Memory B cell (primary cell): Measurements from ENCODE around the gene ADK.

Source experiments
- ATAC-seq: fragments of 150-1000 bp; cut with Tn5 transposase; 2 replicates; pipeline ENCODE4 v1.10.0; 2021; ENCODE audit warnings: low read depth, mild to moderate bottlenecking, moderate library complexity
- DNase-seq, 2 donors: peaks; one replicate each; pipeline ENCODE4 v3.0.0; 2022; ENCODE audit warnings: low spot score in 2 of 2
- H3K27ac Mint-ChIP-seq: one replicate; pipeline ENCODE4 v1.8.0; 2022; ENCODE audit warnings: mild to moderate bottlenecking, moderate library complexity, mixed read lengths
- H3K27me3 Mint-ChIP-seq: one replicate; pipeline ENCODE4 v1.8.0; 2022; ENCODE audit warnings: mixed read lengths
- H3K36me3 Mint-ChIP-seq: one replicate; pipeline ENCODE4 v1.8.0; 2022; ENCODE audit warnings: mild to moderate bottlenecking, mixed read lengths
- H3K4me1 Mint-ChIP-seq: one replicate; pipeline ENCODE4 v1.8.0; 2022; ENCODE audit warnings: mixed read lengths
- H3K4me3 Mint-ChIP-seq: one replicate; pipeline ENCODE4 v1.8.0; 2022; ENCODE audit warnings: mild to moderate bottlenecking, moderate library complexity, mixed read lengths
- H3K9me3 Mint-ChIP-seq: one replicate; pipeline ENCODE4 v1.8.0; 2022; ENCODE audit warnings: mixed read lengths

ADK gene

DNA sequence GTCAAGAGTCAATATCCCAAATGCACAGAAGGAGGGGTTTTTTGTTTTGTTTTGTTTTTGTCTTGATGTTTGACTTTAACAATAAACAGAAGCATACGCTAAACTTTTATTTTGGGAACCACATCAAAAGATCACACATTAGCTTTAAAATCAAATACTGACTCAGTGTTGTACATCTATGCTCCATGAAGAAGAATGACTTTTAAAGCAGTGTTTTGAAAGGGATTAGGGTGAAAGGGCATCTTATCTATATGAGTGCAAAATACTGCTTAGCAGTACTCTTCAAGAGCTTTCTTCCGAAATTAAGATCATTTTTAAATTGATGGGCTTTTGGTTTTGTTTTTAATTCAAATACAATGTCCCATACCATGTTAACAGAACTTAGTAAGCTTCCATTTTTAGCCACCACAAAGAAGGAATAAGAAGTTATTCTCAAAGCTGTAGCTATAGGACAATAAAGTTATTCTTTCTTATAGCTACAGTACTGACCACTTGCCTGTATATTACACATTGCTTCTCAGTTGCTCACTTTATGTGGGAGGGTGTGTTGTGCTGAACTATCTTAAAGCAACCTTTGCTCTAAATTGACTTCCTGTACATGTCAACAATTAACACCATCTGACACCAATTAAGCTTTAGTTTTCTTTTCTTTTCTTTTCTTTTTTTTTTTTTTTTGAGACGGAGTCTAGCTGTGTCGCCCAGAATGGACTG, 531.1 kb downstream of the ADK start:
- DNase-seq (no peak), ATAC-seq (no peak)
- no peaks in the 10 kb centered on the region for H3K9me3 Mint-ChIP-seq
- H3K27me3 Mint-ChIP-seq, result no peaks in the 10 kb centered on the region
- H3K4me1 Mint-ChIP-seq, result peaks cover 16% of the 10 kb centered on the region
- peak overlapping the region; percentile 53 for H3K27ac Mint-ChIP-seq
- peaks cover 21% of the 10 kb centered on the region for H3K36me3 Mint-ChIP-seq
- no peak overlapping the region for H3K4me3 Mint-ChIP-seq

DNA sequence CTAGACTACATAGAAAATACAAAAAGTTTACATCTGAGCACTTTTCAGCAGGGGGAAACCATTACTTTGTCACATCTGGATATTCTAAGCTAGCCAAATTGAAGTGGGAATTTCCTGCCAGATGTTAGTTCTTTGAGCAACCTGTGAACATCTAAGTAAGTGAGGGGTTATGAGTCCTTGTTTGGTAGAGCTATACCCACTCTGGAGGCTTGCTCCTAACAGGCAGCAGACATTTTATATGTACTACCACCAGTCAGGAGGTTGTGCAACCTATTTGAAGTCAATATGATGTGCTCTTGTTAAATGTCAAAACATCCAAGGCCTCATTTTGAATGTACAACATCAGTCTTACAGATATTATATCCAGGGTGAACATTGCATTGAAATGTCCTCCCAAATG, 532.0 kb downstream of the ADK start:
- no peak for ATAC-seq
- peak overlapping the region; percentile 57 for H3K27ac Mint-ChIP-seq
- H3K36me3 Mint-ChIP-seq, result peaks cover 22% of the 10 kb centered on the region
- no peaks in the 10 kb centered on the region for H3K27me3 Mint-ChIP-seq
- DNase-seq, result no peak
- no peaks in the 10 kb centered on the region for H3K9me3 Mint-ChIP-seq
- H3K4me3 Mint-ChIP-seq, result no peak overlapping the region
- H3K4me1 Mint-ChIP-seq, result peaks cover 12% of the 10 kb centered on the region

DNA sequence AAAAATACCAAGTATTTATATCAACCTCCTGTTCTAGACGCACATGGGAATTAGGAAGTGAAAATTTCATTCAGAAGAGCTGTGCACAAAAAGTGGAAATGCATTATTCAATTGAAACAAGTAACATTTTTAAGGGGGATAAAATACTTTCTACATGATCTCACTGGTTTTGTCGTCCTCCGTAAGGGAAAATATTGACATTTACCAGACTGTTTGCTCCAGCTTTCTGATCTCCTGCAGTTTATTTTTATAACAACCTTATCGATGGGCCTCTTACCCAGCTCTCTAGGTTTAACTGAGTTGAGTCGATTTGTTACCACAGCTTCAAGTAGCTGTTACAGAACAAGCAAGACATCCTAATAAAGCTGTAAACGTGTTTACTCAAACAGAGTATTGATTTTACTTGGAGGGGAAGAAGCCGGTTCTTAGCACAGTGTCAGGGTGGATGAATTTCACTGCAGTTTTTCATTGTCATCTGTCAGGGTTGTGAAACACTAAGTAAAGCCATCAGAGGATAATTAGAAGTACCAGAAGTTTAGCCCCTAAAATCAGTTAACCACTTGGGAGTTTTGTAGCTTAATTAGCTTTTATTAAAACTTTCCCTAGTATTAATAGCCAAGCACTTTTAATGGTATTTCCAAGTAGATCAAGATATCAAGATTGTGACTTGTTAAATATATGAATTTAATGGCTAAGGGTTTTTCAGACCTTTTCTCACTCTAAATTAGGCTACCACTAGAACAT, 532.8 kb downstream of the ADK start:
- peak overlapping the region; percentile 57 for H3K27ac Mint-ChIP-seq
- DNase-seq (no peak), ATAC-seq (peak; percentile 29)
- H3K36me3 Mint-ChIP-seq, result peaks cover 24% of the 10 kb centered on the region
- no peak overlapping the region for H3K4me3 Mint-ChIP-seq
- no peaks in the 10 kb centered on the region for H3K27me3 Mint-ChIP-seq
- peaks cover 12% of the 10 kb centered on the region for H3K4me1 Mint-ChIP-seq
- no peaks in the 10 kb centered on the region for H3K9me3 Mint-ChIP-seq

DNA sequence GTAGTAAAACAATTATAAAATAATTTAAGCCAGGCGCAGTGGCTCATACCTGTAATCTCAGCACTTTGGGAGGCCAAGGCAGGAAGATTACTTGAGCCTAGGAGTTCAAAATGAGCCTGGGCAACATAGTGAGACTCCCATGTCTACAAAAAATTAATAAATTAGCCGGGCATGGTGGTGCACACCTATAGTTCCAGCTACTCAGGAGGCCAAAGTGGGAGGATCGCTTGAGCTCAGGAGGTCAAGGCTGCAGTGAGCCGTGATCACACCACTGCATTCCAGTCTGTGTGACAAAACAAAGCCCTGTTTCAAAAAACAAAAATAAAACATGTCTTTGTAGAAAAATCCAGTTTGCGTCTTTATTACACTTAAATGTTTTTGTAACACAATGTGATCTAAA, 533.4 kb downstream of the ADK start:
- Mint-ChIP-seq H3K27me3 (no peaks in the 10 kb centered on the region), H3K9me3 (no peaks in the 10 kb centered on the region), H3K36me3 (peaks cover 24% of the 10 kb centered on the region), H3K27ac (no peak overlapping the region), H3K4me1 (peaks cover 12% of the 10 kb centered on the region), H3K4me3 (no peak overlapping the region)
- DNase-seq (no peak), ATAC-seq (no peak)

DNA sequence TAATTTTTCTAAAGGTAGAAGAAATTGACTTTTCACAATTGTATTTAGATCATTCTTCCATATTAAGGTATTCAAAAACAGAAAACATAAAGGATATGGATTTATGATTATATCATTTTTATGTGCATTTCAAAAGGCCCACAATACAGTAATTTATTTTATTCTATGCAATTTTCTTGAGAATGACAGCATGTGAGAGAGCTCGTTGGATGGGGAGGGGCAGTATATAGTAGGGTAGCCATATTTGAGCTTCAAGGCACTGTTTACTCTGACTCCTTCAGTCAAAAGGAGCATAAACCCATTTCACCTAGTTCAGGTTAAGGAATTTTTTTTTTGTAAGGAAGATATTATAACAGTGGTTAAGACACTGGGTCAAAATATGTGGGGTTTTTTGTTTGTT, 534.5 kb downstream of the ADK start:
- Mint-ChIP-seq H3K9me3 (no peaks in the 10 kb centered on the region), H3K27ac (no peak overlapping the region), H3K36me3 (peaks cover 25% of the 10 kb centered on the region), H3K4me3 (no peak overlapping the region), H3K27me3 (no peaks in the 10 kb centered on the region), H3K4me1 (peaks cover 12% of the 10 kb centered on the region)
- no peak for ATAC-seq
- DNase-seq, result no peak

DNA sequence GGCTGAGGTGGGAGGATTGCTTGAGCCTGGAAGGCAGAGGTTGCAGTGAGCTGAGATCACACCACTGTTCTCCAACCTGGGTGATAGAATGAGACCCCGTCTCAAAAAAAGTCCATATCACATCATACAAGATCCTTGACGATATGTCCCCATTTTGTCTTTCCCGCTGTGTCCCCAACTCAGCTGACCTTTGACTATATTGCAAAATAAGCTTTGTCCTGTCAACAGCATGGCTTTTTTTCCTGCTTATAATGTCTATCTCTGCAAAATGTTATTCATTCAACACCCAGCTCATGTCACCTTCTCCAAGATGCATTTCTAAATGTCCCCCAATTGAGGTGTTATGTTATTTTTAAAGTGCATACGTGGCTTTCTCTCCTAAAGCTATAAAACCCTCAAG, 539.4 kb downstream of the ADK start:
- H3K27ac Mint-ChIP-seq, result no peak overlapping the region
- no peak overlapping the region for H3K4me3 Mint-ChIP-seq
- peaks cover 22% of the 10 kb centered on the region for H3K36me3 Mint-ChIP-seq

DNA sequence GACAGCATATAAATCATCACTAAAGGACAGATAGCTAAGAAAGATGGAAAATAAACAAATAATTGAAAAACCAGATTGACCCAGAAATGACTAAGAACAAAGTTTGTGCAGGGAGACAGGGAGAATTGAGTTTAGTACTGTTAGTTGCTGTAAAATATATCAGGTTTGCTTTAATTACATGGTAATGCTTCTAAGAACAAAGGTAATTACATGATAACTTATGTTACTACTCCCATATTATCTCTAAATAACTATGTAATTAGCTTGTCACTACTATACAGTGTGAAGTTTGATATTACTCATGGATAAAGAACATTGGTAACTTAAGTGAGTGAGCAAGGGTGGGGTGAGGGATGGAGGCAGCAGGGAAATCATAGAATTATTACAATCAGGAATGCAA, 540.1 kb downstream of the ADK start:
- no peaks in the 10 kb centered on the region for H3K4me1 Mint-ChIP-seq
- no peak for ATAC-seq

More for the DNA sequence above, 539.4 kb downstream of the ADK start:
- Mint-ChIP-seq H3K4me1 (no peaks in the 10 kb centered on the region), H3K27me3 (no peaks in the 10 kb centered on the region), H3K9me3 (no peaks in the 10 kb centered on the region)
- DNase-seq (no peak), ATAC-seq (no peak)

DNA sequence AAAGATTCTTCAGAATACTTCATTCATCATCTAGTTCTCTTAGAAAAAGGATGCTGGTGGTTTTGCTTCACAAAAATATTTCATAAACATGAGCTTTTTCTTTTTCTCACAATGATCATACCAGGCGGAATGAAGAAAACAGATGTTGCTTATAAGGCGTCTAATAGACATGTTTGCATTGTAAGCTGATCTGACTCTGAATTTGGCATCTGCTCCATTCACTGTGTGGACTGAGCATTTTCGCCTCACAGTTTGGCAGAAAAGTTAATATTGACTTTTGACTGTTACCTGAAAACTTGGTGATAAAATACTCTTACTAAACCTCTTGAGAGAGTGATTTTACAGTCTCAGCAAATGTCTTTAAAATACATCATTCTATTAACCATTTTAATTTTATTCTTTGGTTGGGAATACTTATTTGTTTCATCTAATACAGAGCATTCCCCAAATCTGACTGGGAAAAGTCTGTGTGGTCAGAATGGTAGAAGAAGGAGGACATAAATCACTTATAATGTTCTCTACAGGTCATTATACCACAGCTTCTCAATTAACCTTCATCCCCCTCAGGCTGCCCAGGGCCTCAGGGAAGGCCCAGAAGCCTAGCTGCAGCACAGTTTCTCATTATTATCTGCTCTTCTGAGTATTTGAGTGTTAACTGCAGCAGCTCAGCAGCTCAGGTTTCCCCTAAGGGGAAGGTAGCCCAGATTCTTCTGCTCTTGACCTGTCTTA, 553.8 kb downstream of the ADK start:
- DNase-seq (no peak), ATAC-seq (no peak)
- Mint-ChIP-seq H3K36me3 (peaks cover 31% of the 10 kb centered on the region), H3K27me3 (no peaks in the 10 kb centered on the region), H3K27ac (no peak overlapping the region), H3K9me3 (no peaks in the 10 kb centered on the region), H3K4me1 (peaks cover 3% of the 10 kb centered on the region), H3K4me3 (no peak overlapping the region)

More for the DNA sequence above, 540.1 kb downstream of the ADK start:
- no peak overlapping the region for H3K27ac Mint-ChIP-seq
- H3K36me3 Mint-ChIP-seq, result peaks cover 17% of the 10 kb centered on the region
- no peaks in the 10 kb centered on the region for H3K27me3 Mint-ChIP-seq
- no peak for DNase-seq
- H3K9me3 Mint-ChIP-seq, result no peaks in the 10 kb centered on the region
- H3K4me3 Mint-ChIP-seq, result no peak overlapping the region

DNA sequence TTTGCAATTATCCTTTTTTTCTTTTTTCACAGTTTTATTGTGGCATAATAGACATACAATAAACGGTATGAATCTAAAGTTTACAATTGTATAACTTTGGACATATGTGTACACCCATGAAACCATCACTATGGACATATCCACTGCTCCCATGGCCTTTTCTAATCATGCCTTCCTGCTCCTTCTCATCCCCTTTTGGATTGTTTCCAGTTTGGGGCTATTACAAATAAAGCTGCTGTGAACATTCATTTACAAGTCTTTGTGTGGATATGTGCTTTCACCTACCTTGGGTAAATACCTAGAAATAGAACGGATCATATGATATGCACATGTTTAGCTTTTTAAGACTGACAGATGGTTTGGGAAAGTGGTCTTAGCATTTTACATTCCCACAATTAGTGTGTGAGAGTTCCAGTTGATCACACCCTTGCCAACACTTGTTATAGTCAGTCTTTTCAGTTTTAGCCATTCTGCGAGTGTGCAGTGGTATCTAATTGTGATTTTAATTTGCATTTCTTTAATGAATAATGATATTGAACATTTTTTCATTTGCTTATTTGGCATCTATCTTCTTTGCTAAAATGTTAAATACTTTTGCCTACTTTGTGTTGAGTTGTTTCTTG, 554.4 kb downstream of the ADK start:
- ATAC-seq (no peak), DNase-seq (no peak)
- H3K27me3 Mint-ChIP-seq, result no peaks in the 10 kb centered on the region
- H3K36me3 Mint-ChIP-seq, result peaks cover 31% of the 10 kb centered on the region
- peaks cover 3% of the 10 kb centered on the region for H3K4me1 Mint-ChIP-seq
- H3K27ac Mint-ChIP-seq, result no peak overlapping the region
- no peaks in the 10 kb centered on the region for H3K9me3 Mint-ChIP-seq
- H3K4me3 Mint-ChIP-seq, result no peak overlapping the region

DNA sequence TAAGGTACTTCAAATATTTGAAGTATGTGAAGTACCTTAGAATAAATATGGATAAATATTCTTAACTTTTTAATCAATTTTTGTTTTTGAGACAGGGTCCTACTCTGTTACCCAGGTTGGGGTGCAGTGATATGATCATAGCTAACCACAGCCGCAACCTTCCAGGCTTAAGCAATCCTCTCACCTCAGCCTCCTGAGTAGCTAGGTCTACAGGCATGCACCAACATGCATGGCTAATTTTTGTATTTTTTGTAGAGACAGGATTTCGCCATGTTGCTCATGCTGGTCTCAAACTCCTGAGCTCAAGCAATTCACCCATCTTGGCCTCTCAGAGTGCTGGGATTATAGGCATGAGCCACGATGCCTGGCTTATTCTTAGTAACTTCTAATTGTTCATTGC, 555.9 kb downstream of the ADK start:
- Mint-ChIP-seq H3K36me3 (peaks cover 32% of the 10 kb centered on the region), H3K9me3 (no peaks in the 10 kb centered on the region), H3K4me1 (no peaks in the 10 kb centered on the region), H3K27me3 (no peaks in the 10 kb centered on the region), H3K4me3 (no peak overlapping the region), H3K27ac (no peak overlapping the region)
- DNase-seq, result no peak
- no peak for ATAC-seq

DNA sequence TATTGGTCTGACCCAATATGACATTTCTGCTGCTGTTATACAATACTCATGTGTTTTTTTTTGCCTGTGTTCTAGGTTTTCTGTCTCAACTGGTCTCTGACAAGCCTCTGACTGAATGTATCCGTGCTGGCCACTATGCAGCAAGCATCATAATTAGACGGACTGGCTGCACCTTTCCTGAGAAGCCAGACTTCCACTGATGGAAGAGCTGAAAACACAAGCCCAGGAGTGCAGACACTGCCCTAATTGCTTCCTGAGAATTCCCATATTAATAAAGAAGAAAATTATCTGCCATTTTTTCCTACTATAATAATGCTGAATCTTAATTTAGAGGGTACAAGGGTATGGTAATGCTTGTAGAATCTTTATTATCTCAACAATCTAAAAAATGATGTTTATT, 557.2 kb downstream of the ADK start:
- H3K27me3 Mint-ChIP-seq, result no peaks in the 10 kb centered on the region
- no peak overlapping the region for H3K27ac Mint-ChIP-seq

DNA sequence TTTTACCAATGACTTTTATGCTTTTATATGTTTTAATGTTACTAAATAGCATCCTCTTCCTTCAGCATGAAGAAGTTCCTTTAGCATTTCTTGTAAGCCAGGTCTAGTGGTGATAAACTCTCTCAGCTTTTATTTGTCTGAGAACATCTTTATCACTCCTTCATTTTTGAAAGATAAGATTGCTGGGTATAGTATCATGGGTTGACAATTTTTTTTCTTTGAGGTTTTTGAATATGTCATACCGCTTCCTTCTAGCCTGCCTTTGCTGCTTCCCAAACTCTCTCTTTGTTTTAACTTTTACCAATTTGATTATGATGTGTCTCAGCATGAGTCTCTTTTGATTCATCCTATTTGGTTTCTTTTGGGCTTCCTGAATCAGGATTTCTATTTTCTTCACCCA, 567.2 kb downstream of the ADK start:
- H3K27ac Mint-ChIP-seq, result no peak overlapping the region
- no peaks in the 10 kb centered on the region for H3K4me1 Mint-ChIP-seq
- no peak overlapping the region for H3K4me3 Mint-ChIP-seq
- H3K27me3 Mint-ChIP-seq, result no peaks in the 10 kb centered on the region
- DNase-seq, result no peak
- peaks cover 25% of the 10 kb centered on the region for H3K9me3 Mint-ChIP-seq
- no peak for ATAC-seq
- peaks cover 39% of the 10 kb centered on the region for H3K36me3 Mint-ChIP-seq

More for the DNA sequence above, 557.2 kb downstream of the ADK start:
- H3K4me3 Mint-ChIP-seq, result no peak overlapping the region
- no peak for DNase-seq
- no peaks in the 10 kb centered on the region for H3K9me3 Mint-ChIP-seq
- peaks cover 25% of the 10 kb centered on the region for H3K36me3 Mint-ChIP-seq
- no peaks in the 10 kb centered on the region for H3K4me1 Mint-ChIP-seq
- no peak for ATAC-seq

DNA sequence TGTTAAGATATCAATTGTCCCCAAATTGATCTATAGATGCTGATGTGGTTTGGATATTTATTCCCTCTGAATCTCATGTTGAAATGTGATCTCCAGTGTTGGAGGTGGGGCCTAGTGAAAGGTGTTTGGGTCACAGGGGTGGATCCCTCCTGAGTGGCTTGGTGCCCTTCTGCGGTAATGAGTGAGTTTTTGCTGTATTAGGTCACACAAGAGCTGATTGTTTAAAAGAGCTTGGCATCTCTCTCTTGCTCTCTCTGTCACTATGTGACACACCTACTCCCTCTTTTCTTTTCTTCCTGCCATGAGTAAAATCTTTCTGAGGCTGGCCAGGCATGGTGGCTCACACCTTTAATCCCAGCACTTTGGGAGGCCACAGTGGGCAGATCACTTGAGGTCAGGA, 577.2 kb downstream of the ADK start:
- Mint-ChIP-seq H3K36me3 (peaks cover 4% of the 10 kb centered on the region), H3K4me1 (no peaks in the 10 kb centered on the region), H3K4me3 (no peak overlapping the region), H3K9me3 (peaks cover 7% of the 10 kb centered on the region), H3K27ac (no peak overlapping the region), H3K27me3 (no peaks in the 10 kb centered on the region)
- no peak for DNase-seq
- no peak for ATAC-seq

DNA sequence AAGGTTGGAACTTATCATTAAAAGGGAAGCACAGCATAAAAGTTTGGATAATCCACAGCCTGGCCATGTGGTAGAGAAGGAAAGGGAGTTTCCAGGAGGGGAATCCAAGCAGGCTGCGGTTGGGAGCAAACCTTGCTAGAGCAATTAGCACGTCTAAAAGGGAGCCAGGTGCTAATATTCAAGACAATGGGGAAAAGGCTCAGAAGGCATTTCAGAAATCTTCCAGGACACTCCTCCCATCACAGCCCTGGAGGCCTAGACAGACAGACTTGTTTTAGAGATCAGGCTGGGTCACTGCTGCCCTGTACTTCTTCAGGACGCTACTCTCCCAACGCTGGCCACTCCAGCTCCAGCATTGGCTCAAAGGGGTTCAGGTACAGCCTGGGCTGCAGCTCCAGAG, 579.2 kb downstream of the ADK start:
- H3K27me3 Mint-ChIP-seq, result no peaks in the 10 kb centered on the region
- DNase-seq, result no peak
- H3K36me3 Mint-ChIP-seq, result no peaks in the 10 kb centered on the region
- H3K9me3 Mint-ChIP-seq, result peaks cover 4% of the 10 kb centered on the region
- ATAC-seq, result no peak
- H3K4me1 Mint-ChIP-seq, result no peaks in the 10 kb centered on the region
- no peak overlapping the region for H3K27ac Mint-ChIP-seq
- H3K4me3 Mint-ChIP-seq, result no peak overlapping the region
